GM12878 (cell line): Measurements from ENCODE around the gene SATB2. TPM values are rescaled to one million over a fixed set of nuclear protein-coding genes. Genes with fewer than 3 reads are reported as not detected.

Source experiments
- ATAC-seq: fragments of 200-7000 bp; cut with Tn5 transposase; 3 replicates; pipeline ENCODE4 v1.9.1; 2020; ENCODE audit warnings: mild to moderate bottlenecking, moderate library complexity
- BruUV-seq: library from RNA; stranded (reverse); fragments of 400-500 nt; replicated peaks from 2 replicates; lab custom pipeline; 2021; lab: Mats Ljungman, UMichigan
- CTCF ChIA-PET: fragments of 300-600 bp; sonication (Branson Sonifier 250); formaldehyde crosslinking; extraction: SDS; loops from one replicate; lab custom pipeline; 2021; ENCODE audit warnings: inconsistent platforms; lab: Yijun Ruan, JAX
- POLR2A ChIA-PET: fragments of 350-600 bp; formaldehyde crosslinking; extraction: SDS; loops from one replicate; lab custom pipeline; 2021; ENCODE audit warnings: inconsistent platforms; lab: Charles Lee
- RAD21 ChIA-PET: fragments of 300-600 bp; sonication (Branson Sonifier 250); formaldehyde crosslinking; loops from one replicate; lab custom pipeline; 2023; ENCODE audit warnings: antibody characterized with exemption; ENCODE audit not compliant: unreplicated experiment; lab: Charles Lee
- SMC1A ChIA-PET: fragments of 300-600 bp; sonication (Branson Sonifier 250); formaldehyde crosslinking; loops from one replicate; lab custom pipeline; 2023; ENCODE audit not compliant: unreplicated experiment, uncharacterized antibody; lab: Charles Lee
- DNase-seq: peaks from one replicate; pipeline ENCODE4 v3.0.0-alpha.2; 2011; ENCODE audit warnings: low read depth, low spot score
- FAIRE-seq: peaks from 3 replicates; lab custom pipeline; 2011; peaks lifted over from hg19 to GRCh38; lab: Jason Lieb, UNC
- H2AFZ ChIP-seq: 2 replicates; pipeline ENCODE4 v1.6.0; 2011; ENCODE audit warnings: low read depth, low read length, control low read depth; ENCODE audit not compliant: control insufficient read depth
- H3K27ac ChIP-seq: 2 replicates; pipeline ENCODE4 v1.5.1; 2011; ENCODE audit warnings: control low read depth; ENCODE audit not compliant: control insufficient read depth, insufficient read depth
- H3K27me3 ChIP-seq, 2 experiments: replicated peaks in 1 of 2; 2 replicates each; pipeline versions ENCODE4 v1.6.0 to v1.6.1; 2011; ENCODE audit warnings: low read length in 1 of 2; ENCODE audit not compliant: control insufficient read depth in 2 of 2, insufficient read depth in 2 of 2
- H3K36me3 ChIP-seq, 2 experiments: 2 replicates each; pipeline ENCODE4 v1.5.1; 2011; ENCODE audit warnings: low read length in 1 of 2; ENCODE audit not compliant: control insufficient read depth in 2 of 2, insufficient read depth in 2 of 2
- H3K4me1 ChIP-seq: 2 replicates; pipeline ENCODE4 v1.6.1; 2011; ENCODE audit warnings: mild to moderate bottlenecking, low read length, moderate library complexity, mixed read lengths; ENCODE audit not compliant: control insufficient read depth, insufficient read depth
- H3K4me2 ChIP-seq: 2 replicates; pipeline ENCODE4 v1.6.0; 2011; ENCODE audit warnings: control low read depth; ENCODE audit not compliant: control insufficient read depth, insufficient read depth
- H3K4me3 ChIP-seq: fragments of 200-600 bp; sonication (generic); 2 replicates; pipeline ENCODE4 v1.5.1; 2016
- H3K79me2 ChIP-seq: 2 replicates; pipeline ENCODE4 v1.6.0; 2011; ENCODE audit warnings: low read length; ENCODE audit not compliant: control insufficient read depth, insufficient read depth
- H3K9ac ChIP-seq: 2 replicates; pipeline ENCODE4 v1.8.0; 2011; ENCODE audit warnings: low read length, control low read depth, mixed read lengths; ENCODE audit not compliant: control insufficient read depth, insufficient read depth
- H3K9me3 ChIP-seq: replicated peaks from 3 replicates; pipeline ENCODE4 v1.5.1; 2011; ENCODE audit warnings: mild to moderate bottlenecking, low read length; ENCODE audit not compliant: control insufficient read depth, insufficient read depth
- H4K20me1 ChIP-seq: 2 replicates; pipeline ENCODE4 v1.6.0; 2011; ENCODE audit not compliant: control insufficient read depth, insufficient read depth
- BHLHE40 ChIP-seq, 2 experiments: fragments of 450-650 bp in 1 of 2; IDR thresholded peaks; 2 replicates each; pipeline ENCODE4 v1.6.1; 2011 to 2017; ENCODE audit warnings: low read depth in 2 of 2, borderline replicate concordance in 1 of 2, improper control_type of control experiment in 1 of 2, low read length in 1 of 2, mild to moderate bottlenecking in 1 of 2
- CBX3 ChIP-seq: fragments of 200-600 bp; sonication (generic); IDR thresholded peaks from 2 replicates; pipeline ENCODE4 v1.6.1; 2016; ENCODE audit warnings: low read depth, borderline replicate concordance
- CHD4 ChIP-seq: fragments of 200-600 bp; sonication (generic); IDR thresholded peaks from 2 replicates; pipeline ENCODE4 v1.6.1; 2016; ENCODE audit warnings: mild to moderate bottlenecking
- IKZF2 ChIP-seq, 2 experiments: fragments of 450-650 bp; IDR thresholded peaks; 2 replicates each; pipeline ENCODE4 v1.6.1; 2017; ENCODE audit warnings: mild to moderate bottlenecking in 2 of 2, moderate library complexity in 2 of 2
- IRF4 ChIP-seq: IDR thresholded peaks from 2 replicates; pipeline ENCODE4 v1.6.1; 2011; ENCODE audit warnings: low read depth, low read length
- SMAD5 ChIP-seq: IDR thresholded peaks from 2 replicates; pipeline ENCODE4 v1.6.1; 2016; ENCODE audit warnings: antibody characterized with exemption, low read depth
- YY1 ChIP-seq: IDR thresholded peaks from 2 replicates; pipeline ENCODE4 v1.6.1; 2011; ENCODE audit warnings: low read depth, mild to moderate bottlenecking, low read length
- ZBTB11 ChIP-seq: fragments of 450-650 bp; formaldehyde crosslinking; IDR thresholded peaks from 2 replicates; pipeline ENCODE4 v1.5.0; 2022; ENCODE audit warnings: mild to moderate bottlenecking, missing genetic modification characterization
- ZNF622 ChIP-seq: fragments of 450-650 bp; IDR thresholded peaks from 2 replicates; pipeline ENCODE4 v1.6.1; 2017; ENCODE audit warnings: mild to moderate bottlenecking, inconsistent platforms
- WGBS: methylation state at CpG from one replicate; pipeline ENCODE4 v1.1.6; 2016; ENCODE audit warnings: low lambda C conversion rate; ENCODE audit not compliant: insufficient replicate concordance, insufficient coverage; ENCODE audit errors: missing lambda C conversion rate; 5-methylcytosine and 5-hydroxymethylcytosine counted together
- in situ Hi-C: fragments of 300-500 bp; cut with MboI; formaldehyde crosslinking; loops from 9 replicates; pipeline ENCODE4 v1.14.3; 2018; ENCODE audit warnings: mixed read lengths
- intact Hi-C: fragments of 100-400 bp; cut with micrococcal nuclease; formaldehyde crosslinking; loops from one replicate; pipeline ENCODE4 v1.14.2; 2022; ENCODE audit not compliant: unreplicated experiment
- polyA plus RNA-seq, 11 experiments: library from polyadenylated mRNA; depleted of rRNA in 4 of 11; unstranded in 6 of 11; stranded (reverse) in 5 of 11; fragments of >200 nt; fragmentation: Nextera tagmentation in 4 of 11; fragmentation: Illumina TruSeq in 1 of 11; extraction: Ambion mirVana in 4 of 11; extraction: Trizol in 1 of 11; gene quantifications; 1 replicate in 1 of 11; 2 replicates in 10 of 11; pipeline versions ENCODE4 v1.2.1 to v1.2.3, GENCODE V29; 2011 to 2016; ENCODE audit warnings: inconsistent platforms in 2 of 11, missing spikeins in 2 of 11, low read depth in 1 of 11
- total RNA-seq, 4 experiments: library from RNA; depleted of rRNA in 3 of 4; stranded (reverse); fragments of >200 nt in 3 of 4; fragmentation: Illumina TruSeq in 1 of 4; extraction: Trizol in 1 of 4; gene quantifications; 2 replicates each; pipeline versions ENCODE4 v1.2.1 to v1.2.3, GENCODE V29; 2013 to 2021

Gene SATB2
- total and polyA plus RNA-seq, 10 of the 15 experiments (the other 5 are each of a cell fraction or from before 2014, with no cell fraction given): 0.03 to 0.56 (median 0.08) TPM; not detected in 3

GRCh38 chr2:199317646-199318045 is 140.1 kb downstream of the SATB2 start:
- WGBS: 68% methylated on average over 5 of the region's 5 CpGs
- Histone ChIP-seq H3K27me3 (no peaks in the 10 kb centered on the region), H3K79me2 (no peaks in the 10 kb centered on the region), H3K9me3 (no peaks in the 10 kb centered on the region), H4K20me1 (no peaks in the 10 kb centered on the region), H3K4me1 (no peaks in the 10 kb centered on the region), H3K4me3 (no peak overlapping the region), H3K36me3 (no peaks in the 10 kb centered on the region), H3K9ac (no peak overlapping the region), H3K4me2 (no peak overlapping the region), H3K27ac (no peak overlapping the region), H2AFZ (no peak overlapping the region)
- in situ Hi-C loops (no loop called here), intact Hi-C loops (no loop called here)
- ChIA-PET RAD21 (no interaction called here), CTCF (no interaction called here), SMC1A (interaction anchor here (1.2 to 1.4 kb wide), 2 partner anchors 10 to 13 kb away, joined by 3 to 4 read pairs; no protein-coding TSS in a partner anchor), POLR2A (no interaction called here)
- no peak for DNase-seq
- ATAC-seq: no peak
- no TSS peak for BruUV-seq
- FAIRE-seq: no peak
- TF ChIP-seq IKZF2 (IDR thresholded peaks at IDR 0.05) (no peak), CBX3 (no peak), IRF4 (no peak), ZBTB11 (CRISPR knock-in tag) (no peak), SMAD5 (no peak), BHLHE40 (IDR thresholded peaks at IDR 0.05; ENCODE audit: borderline replicate concordance in 1 of 2, low read depth in 2 of 2, low read length in 1 of 2) (no peak), CHD4 (no peak), ZNF622 (no peak), YY1 (no peak)
